Activated T-cell treated with anti-CD3 and anti-CD28 coated beads for 1 hour (primary cell): Measurements from ENCODE around the gene BBS9.
"Not testable (repeated sequence)": the region's sequence is repeated elsewhere in the genome, so short reads cannot be mapped to it uniquely, and the experiment has no call there.

Experiments used
- DNase-seq: peaks from one replicate; pipeline ENCODE4 v3.0.0-alpha.2; 2020; ENCODE audit warnings: low read depth

The BBS9 gene

GRCh38 chr7:33128990-33129805, at the start of gene BBS9:
Gene BBS9, plus strand, starts transcription at chr7:33129564. Its CDS starts 16,689 bp downstream, at chr7:33146253.
- peak; percentile 84 for DNase-seq

- DNase-seq, result no peak
These were observed 49.3 kb upstream of the BBS9 start for GRCh38 chr7:33079763-33080690.

- DNase-seq, result no peak
These were observed 42.0 kb upstream of the BBS9 start for GRCh38 chr7:33087356-33087755.

GRCh38 chr7:33087858-33088257, 41.5 kb upstream of the BBS9 start:
- DNase-seq, result no peak

- DNase-seq, result no peak
These were observed 40.2 kb upstream of the BBS9 start for GRCh38 chr7:33089142-33089541.

GRCh38 chr7:33091111-33091531, 38.2 kb upstream of the BBS9 start:
- no peak for DNase-seq

GRCh38 chr7:33091641-33092191, 37.6 kb upstream of the BBS9 start:
- no peak for DNase-seq

- DNase-seq, result no peak
These were observed 36.1 kb upstream of the BBS9 start for GRCh38 chr7:33093266-33093665.

- not testable (repeated sequence) for DNase-seq
These were observed 34.6 kb upstream of the BBS9 start for GRCh38 chr7:33094745-33095275.

GRCh38 chr7:33099154-33099940, 30.0 kb upstream of the BBS9 start:
- no peak for DNase-seq

GRCh38 chr7:33100770-33101169, 28.6 kb upstream of the BBS9 start:
- DNase-seq, result no peak

- DNase-seq, result no peak
These were observed 27.5 kb upstream of the BBS9 start for GRCh38 chr7:33101906-33102305.

- DNase-seq, result peak; percentile 6
These were observed 22.0 kb upstream of the BBS9 start for GRCh38 chr7:33107136-33108066.

- no peak for DNase-seq
These were observed 20.8 kb upstream of the BBS9 start for GRCh38 chr7:33108554-33109004.

- DNase-seq, result peak; percentile 68
These were observed 20.2 kb upstream of the BBS9 start, which contains the start of gene RP9 for GRCh38 chr7:33109005-33109757. Gene RP9, minus strand, starts transcription at chr7:33109404. Its CDS starts 32 bp downstream, at chr7:33109372.

- DNase-seq, result no peak
These were observed 19.6 kb upstream of the BBS9 start for GRCh38 chr7:33109758-33110238.

GRCh38 chr7:33111614-33112013, 17.8 kb upstream of the BBS9 start:
- no peak for DNase-seq

GRCh38 chr7:33114976-33115375, 14.4 kb upstream of the BBS9 start:
- no peak for DNase-seq

GRCh38 chr7:33118383-33118782, 11.0 kb upstream of the BBS9 start:
- DNase-seq, result no peak
